GM21423 (cell line): ENCODE data around the gene ALOXE3.

Experiments
- ATAC-seq: cut with Tn5 transposase; IDR thresholded peaks from one replicate; pipeline ENCODE4 v1.9.1; 2021; ENCODE audit warnings: mild to moderate bottlenecking, moderate library complexity; ENCODE audit not compliant: unreplicated experiment

The ALOXE3 gene

GRCh38 chr17:8117980-8118768 lies at the start of gene ALOXE3:
Gene ALOXE3, minus strand, starts transcription at chr17:8118514. Its CDS starts 524 bp downstream, at chr17:8117990.
- ATAC-seq: no peak

- ATAC-seq: no peak
These were observed 49.2 kb upstream of the ALOXE3 start for GRCh38 chr17:8167526-8167925.

GRCh38 chr17:8166731-8167130 lies 48.4 kb upstream of the ALOXE3 start:
- ATAC-seq: no peak

GRCh38 chr17:8164815-8165131 lies 46.5 kb upstream of the ALOXE3 start:
- ATAC-seq: no peak

DNA sequence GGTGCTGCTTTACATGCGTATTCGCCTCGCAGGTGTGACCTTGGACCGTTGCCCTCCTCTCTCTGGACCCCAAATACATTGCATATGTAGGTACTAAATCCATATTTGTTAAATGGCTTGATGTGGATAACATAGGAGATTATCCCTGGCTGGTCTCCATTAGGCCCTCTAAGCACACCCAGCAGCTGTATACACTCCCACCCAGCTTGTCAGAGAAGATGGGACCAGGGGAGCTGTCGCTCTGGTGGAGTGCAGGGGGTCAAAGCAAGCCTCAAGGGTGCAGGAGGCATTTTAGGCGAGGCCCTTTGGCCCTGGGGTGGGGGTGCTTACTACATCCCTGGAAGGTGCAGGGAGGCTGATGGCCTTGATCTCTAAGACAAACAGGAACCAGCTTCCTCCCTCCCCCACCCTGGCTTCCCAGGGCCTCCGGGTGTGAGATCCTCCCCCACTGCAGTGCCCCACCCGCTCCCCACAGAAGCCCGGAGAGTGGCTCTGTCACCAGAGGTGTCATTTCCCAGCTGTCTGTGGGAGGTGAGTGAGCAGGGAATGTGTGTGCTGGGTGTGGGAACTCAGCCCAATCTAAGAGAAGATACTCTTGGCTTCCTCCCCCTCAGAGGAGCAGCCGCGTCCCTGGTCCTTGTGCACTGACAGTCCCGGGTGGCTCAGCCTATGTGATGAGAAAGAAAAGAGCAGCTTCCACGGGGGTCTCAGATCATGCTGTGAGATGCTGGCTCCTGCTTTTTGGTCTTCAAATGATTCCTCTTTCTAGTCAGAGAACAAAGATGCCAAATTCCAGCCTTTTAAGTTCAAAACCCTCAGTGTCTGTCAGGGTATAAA lies 45.9 kb upstream of the ALOXE3 start:
- no peak for ATAC-seq

DNA sequence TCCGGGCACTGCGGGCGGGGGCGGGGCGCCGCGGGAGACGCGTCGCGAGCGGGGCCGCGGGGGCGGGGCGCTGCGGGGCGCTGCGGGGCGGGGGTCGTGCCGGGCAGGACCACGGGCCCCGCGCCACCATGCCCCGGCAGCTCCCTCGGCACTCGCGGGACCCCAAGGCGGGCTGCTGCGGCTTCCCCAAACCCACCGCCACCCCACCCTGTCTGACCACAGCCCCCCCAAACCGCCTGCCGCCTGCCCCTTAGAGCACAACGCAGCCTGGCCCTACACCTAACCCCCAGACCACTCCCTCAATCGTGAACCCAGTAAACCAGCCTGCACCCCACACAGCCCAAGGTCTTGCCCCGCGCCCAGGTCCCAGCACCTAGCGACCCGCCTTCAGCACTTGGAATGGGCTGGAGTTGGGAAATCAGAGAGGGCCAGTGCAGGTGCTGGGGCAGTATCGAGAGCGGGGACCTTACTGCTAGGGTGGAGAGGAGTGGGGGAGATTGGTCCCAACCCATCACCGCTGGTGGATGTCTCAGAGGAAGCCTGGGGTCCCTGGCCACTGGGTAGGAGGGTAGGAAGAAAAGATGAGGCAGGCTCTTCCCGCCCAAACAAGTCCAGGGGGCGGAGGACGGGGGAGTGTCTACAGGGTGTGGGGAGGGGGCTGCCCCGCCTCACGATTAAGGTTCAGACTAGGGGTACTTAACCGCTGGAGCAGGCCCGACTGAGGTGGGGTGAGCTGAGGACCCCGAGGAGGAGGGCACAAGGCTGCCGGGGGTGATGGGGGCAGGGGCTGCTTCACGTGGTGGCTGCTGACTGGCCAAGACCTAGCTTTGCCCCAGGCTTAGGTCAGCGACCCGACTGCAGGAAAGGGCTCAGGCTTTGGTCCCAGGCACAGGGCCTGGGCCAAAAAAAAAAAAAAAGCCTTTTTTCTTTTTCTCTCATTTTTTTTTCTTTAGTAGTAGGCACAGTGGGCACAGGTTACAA lies 45.0 kb upstream of the ALOXE3 start:
- ATAC-seq: no peak

- ATAC-seq: peak; percentile 44
These were observed 44.1 kb upstream of the ALOXE3 start, which contains the start of gene VAMP2 for GRCh38 chr17:8162233-8162996. Gene VAMP2, minus strand, starts transcription at chr17:8162948. Its CDS starts 69 bp downstream, at chr17:8162879.

DNA sequence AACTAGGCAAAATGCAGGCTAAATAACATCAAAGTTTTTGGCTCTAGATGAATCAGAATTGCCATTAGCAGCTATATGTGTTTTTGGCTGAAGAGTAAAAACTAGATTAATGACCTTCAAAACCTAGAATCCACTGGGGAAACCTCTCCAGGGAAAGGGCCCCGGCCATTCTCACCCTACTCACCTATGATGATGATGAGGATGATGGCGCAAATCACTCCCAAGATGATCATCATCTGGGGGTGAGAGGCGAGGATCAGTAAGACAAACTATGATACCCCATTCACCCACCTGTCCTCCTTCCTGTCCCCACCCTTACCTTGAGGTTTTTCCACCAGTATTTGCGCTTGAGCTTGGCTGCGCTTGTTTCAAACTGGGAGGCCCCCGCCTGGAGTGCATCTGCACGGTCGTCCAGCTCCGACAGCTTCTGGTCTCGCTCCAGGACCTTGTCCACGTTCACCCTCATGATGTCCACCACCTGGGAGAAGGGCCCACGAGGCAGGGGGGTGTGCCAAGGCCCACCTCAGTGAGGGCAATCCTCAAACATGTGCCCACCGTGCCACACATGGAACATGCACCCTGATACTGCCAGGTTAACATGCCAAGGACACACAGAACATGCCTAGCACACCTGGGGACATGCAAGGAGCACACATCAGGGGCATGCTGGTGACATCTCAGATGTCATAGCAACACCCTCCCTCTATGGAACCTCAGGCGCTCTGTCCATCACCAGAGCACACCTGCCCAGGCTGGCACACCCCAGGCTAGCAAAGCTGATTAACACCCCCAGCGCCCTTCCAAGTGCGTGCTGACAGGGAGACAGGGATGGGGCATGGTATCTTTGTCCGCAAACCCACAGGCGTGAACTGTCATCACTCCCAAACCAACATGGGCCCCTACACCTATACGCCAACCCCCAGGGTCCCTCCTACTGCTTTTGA lies 43.2 kb upstream of the ALOXE3 start:
- no peak for ATAC-seq

GRCh38 chr17:8160741-8161221 lies 42.5 kb upstream of the ALOXE3 start:
- no peak for ATAC-seq

- ATAC-seq: no peak
These were observed 41.9 kb upstream of the ALOXE3 start for GRCh38 chr17:8160224-8160577.

- no peak for ATAC-seq
These were observed 41.3 kb upstream of the ALOXE3 start for GRCh38 chr17:8159459-8160223.

- no peak for ATAC-seq
These were observed 40.7 kb upstream of the ALOXE3 start for GRCh38 chr17:8159032-8159400.

- no peak for ATAC-seq
These were observed 40.1 kb upstream of the ALOXE3 start for GRCh38 chr17:8158267-8159031.

DNA sequence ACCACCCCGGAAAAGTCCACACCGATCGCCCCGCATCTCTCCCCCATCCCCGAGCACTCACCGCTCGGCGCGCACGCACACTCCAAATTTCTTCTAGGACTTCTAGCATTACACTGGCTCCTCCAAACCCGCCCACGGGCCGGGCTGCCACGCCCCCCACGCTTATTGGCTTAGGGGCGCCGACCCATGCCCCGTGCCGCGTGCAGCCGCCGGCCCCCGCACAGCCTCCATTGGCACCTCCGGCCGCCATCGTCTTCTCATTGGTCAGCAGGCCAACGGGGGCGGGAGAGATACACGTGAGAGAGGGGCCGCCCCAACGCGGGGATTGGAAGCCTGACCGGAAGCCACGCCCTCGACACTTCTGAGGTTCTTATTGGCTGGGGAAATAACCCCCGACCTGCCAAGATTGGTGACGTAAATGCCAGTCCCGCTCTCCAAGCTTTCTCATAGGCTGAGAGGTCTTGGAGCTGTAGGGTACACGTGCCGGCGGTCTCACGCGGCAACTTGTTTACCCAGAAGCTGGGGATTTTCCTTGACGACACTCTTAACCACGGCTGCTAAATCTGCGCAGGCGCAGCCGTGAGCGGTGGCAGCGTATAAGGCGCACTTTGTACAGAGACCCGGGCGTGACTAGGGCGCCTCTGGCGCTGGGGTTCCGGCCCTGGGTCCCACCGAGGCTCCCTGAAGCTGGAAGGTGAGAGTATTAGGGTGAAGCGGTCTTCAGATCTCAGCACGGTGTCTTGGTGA lies 38.1 kb upstream of the ALOXE3 start:
- peak; percentile 73 for ATAC-seq

DNA sequence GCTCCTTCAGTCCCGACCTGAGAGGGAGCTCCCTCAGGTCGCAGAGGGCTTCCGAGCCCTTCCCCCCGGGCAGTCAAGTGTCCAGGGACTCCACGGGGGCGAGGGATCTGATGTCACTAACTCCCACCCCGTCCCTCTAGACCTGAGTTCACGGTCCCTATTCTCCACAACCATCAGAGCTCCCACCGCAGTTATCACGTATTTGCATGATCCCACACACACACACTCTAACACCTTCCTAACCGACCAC lies 37.6 kb upstream of the ALOXE3 start:
- no peak for ATAC-seq

- no peak for ATAC-seq
These were observed 37.1 kb upstream of the ALOXE3 start for GRCh38 chr17:8155231-8155995.
